Activated naive CD4-positive, alpha-beta T cell treated with anti-CD3 and anti-CD28 coated beads, Interleukin-2, amount 50 U/mL, for 16 hours (primary cell): ENCODE data around the gene SECTM1.
A peak's percentile ranks its signal among the peaks of the same experiment; 100 is the strongest.

Experiments
- DNase-seq: peaks from one replicate; pipeline ENCODE4 v3.0.0-alpha.2; 2020

Gene SECTM1

GRCh38 chr17:82327289-82327688 is 6.3 kb downstream of the SECTM1 start:
- no peak for DNase-seq

GRCh38 chr17:82325286-82326180 is 8.0 kb downstream of the SECTM1 start:
- no peak for DNase-seq

GRCh38 chr17:82324566-82325285 is 8.8 kb downstream of the SECTM1 start:
- no peak for DNase-seq

GRCh38 chr17:82323514-82324234 is 9.9 kb downstream of the SECTM1 start:
- no peak for DNase-seq

- DNase-seq = no peak
Observed at GRCh38 chr17:82322526-82323453, 10.8 kb downstream of the SECTM1 start.

- DNase-seq = no peak
Observed at GRCh38 chr17:82321947-82322466, 11.6 kb downstream of the SECTM1 start.

- peak; percentile 86 for DNase-seq
Observed at GRCh38 chr17:82320956-82321927, 12.3 kb downstream of the SECTM1 start.

- DNase-seq = no peak
Observed at GRCh38 chr17:82320140-82320840, 13.3 kb downstream of the SECTM1 start.

GRCh38 chr17:82319619-82320062 is 13.9 kb downstream of the SECTM1 start:
- DNase-seq = no peak

- no peak for DNase-seq
Observed at GRCh38 chr17:82318772-82319606, 14.6 kb downstream of the SECTM1 start.

- DNase-seq = no peak
Observed at GRCh38 chr17:82318169-82318498, 15.4 kb downstream of the SECTM1 start.

- DNase-seq = peak; percentile 76
Observed at GRCh38 chr17:82317394-82318168, 16.0 kb downstream of the SECTM1 start, which contains the start of gene CD7. Gene CD7 (minus strand): TSS chr17:82317608. CDS start chr17:82317495, 113 bp downstream.

GRCh38 chr17:82316651-82317393 is 16.7 kb downstream of the SECTM1 start:
- DNase-seq = peak; percentile 39

GRCh38 chr17:82315703-82316358 is 17.7 kb downstream of the SECTM1 start:
- DNase-seq = peak; percentile 58

GRCh38 chr17:82314727-82315605 is 18.6 kb downstream of the SECTM1 start:
- no peak for DNase-seq
